ENCODE data around the gene DYNC1I1. TPM values are rescaled to one million over a fixed set of nuclear protein-coding genes. Genes with fewer than 3 reads are reported as not detected.

The DYNC1I1 gene
- total RNA-seq = 3.3 and 3.6 TPM in 2 replicates
- polyA plus RNA-seq = 1.8 and 2.0 TPM in 2 replicates
- polyA plus RNA-seq (2011; cell fraction: cytosol; rRNA removed) = 1.8 TPM in 2 replicates
- polyA plus RNA-seq (2011; cell fraction: nucleus; rRNA removed) = 2.5 and 2.7 TPM in 2 replicates
- 0.18 and 1.1 TPM in 2 replicates for polyA plus RNA-seq (2012)
- 2.5 and 4.2 TPM in 2 replicates for polyA minus RNA-seq
- polyA minus RNA-seq (2011; cell fraction: cytosol; rRNA and poly(A)+ RNA removed) = not detected
- polyA minus RNA-seq (2011; cell fraction: nucleus; rRNA and poly(A)+ RNA removed) = 6.8 and 7.3 TPM in 2 replicates
- Bru-seq, nascent RNA = percentile 46 among the genes with signal in this experiment
- percentile 27 among the genes with signal in this experiment for BruChase-seq, experiment 1, labeled RNA remaining after a 6-hour chase
- percentile 37 among the genes with signal in this experiment for BruChase-seq, experiment 2, labeled RNA remaining after a 2-hour chase
- long read RNA-seq, partial matches to known transcripts = 0 of 5 reads
- long read RNA-seq, other reads (novel, unspliced or antisense) = 4 of 5 reads

DNA sequence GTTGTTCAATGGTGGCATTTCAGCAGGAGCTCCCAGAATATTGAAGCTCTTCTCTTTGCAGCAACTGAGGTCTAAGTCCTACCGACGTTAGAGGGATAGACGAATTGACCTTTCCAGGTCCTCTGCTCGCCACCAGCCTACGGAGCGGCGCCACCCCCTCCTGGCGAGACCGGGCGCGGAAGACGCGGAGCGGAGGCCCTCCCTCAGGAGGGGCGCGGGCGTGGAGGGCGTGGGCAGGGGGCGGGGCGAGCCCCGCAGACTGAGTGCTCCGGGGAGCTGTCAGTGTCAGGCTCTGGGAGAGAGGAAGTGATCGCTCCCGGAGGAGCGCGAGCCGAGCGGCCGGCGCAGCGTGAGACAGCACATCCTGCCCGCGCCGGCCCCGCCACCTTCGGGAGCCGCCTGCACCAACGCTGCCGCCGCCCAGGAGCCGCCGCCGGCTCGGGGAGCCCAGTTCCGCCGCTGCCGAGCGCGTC is at the start of gene DYNC1I1:
Gene DYNC1I1 (plus strand): TSS at position 257 of the 473 bp plus-strand sequence. CDS start 32,176 bp downstream, outside the sequence.
- ChIA-PET CTCF (interaction anchor here (1.0 to 3.3 kb wide), 8 partner anchors 9 to 227 kb away, joined by 3 to 14 read pairs (median 5); no protein-coding TSS in a partner anchor), POLR2A (no interaction called here)
- dilution Hi-C loops (cut with MboI; ENCODE audit: extremely low pct_ligation_motif_present, low sequenced_read_pairs) (no loop called here), intact Hi-C loops (cut with micrococcal nuclease) (loop anchor here (2.0 kb wide), 1 partner anchor 26 kb away; no protein-coding TSS in a partner anchor)
- Histone ChIP-seq H3K4me1 (ENCODE audit: control insufficient read depth, extremely low read depth, insufficient read depth, low read length) (peaks cover 8% of the 10 kb centered on the region), H3K27ac (ENCODE audit: insufficient read depth, low read depth, low read length) (no peak within 1 kb of the TSS), H3K79me2 (ENCODE audit: control insufficient read depth, insufficient read depth, low read length) (no peaks in the 10 kb centered on the region), H3K27me3 (ENCODE audit: control insufficient read depth in 2 of 2, insufficient read depth in 2 of 2, low read length in 2 of 2) (peaks cover 0 to 2% of the 10 kb centered on the region in 2 experiments), H3K36me3 (ENCODE audit: control insufficient read depth in 2 of 2, extremely low read depth in 1 of 2, insufficient read depth in 2 of 2, low read length in 2 of 2) (no peaks in the 10 kb centered on the region), H3K9me3 (replicated peaks; ENCODE audit: control insufficient read depth, insufficient read depth, low read length) (no peaks in the 10 kb centered on the region), H3K9ac (replicated peaks; ENCODE audit: extremely low read depth, insufficient read depth, low read length) (peak within 1 kb of the TSS; percentile 33), H3K4me3 (replicated peaks in 1 of 3; ENCODE audit: insufficient read depth in 1 of 3, low read depth in 1 of 3, low read length in 3 of 3) (peak within 1 kb of the TSS; percentile 33 to 70 (median 44)), H3K4me2 (ENCODE audit: insufficient read depth, low read length) (peak within 1 kb of the TSS; percentile 84), H3K9me1 (replicated peaks; ENCODE audit: control insufficient read depth, extremely low read depth, insufficient read depth, low read length) (no peaks in the 10 kb centered on the region), H4K20me1 (replicated peaks; ENCODE audit: control insufficient read depth, extremely low read depth, insufficient read depth, low read length) (no peaks in the 10 kb centered on the region), H2AFZ (ENCODE audit: low read depth, low read length) (peak within 1 kb of the TSS; percentile 82)
- BruUV-seq (replicated peaks) = no TSS peak
- DNase-seq (ENCODE audit: low read depth, low spot score) = peak; percentile 61
- peak; percentile 42 for TF ChIP-seq POLR2AphosphoS5 (IDR thresholded peaks at IDR 0.05; ENCODE audit: insufficient read depth, low read depth, low read length)
- no peak for TF ChIP-seq EZH2 (IDR thresholded peaks at IDR 0.05; ENCODE audit: borderline replicate concordance, low read depth, low read length, severe bottlenecking)
- peak; percentile 18 for TF ChIP-seq FOS (IDR thresholded peaks at IDR 0.05; ENCODE audit: borderline replicate concordance, insufficient read depth, low read length)
- peak; percentile 75 for FAIRE-seq

DNA sequence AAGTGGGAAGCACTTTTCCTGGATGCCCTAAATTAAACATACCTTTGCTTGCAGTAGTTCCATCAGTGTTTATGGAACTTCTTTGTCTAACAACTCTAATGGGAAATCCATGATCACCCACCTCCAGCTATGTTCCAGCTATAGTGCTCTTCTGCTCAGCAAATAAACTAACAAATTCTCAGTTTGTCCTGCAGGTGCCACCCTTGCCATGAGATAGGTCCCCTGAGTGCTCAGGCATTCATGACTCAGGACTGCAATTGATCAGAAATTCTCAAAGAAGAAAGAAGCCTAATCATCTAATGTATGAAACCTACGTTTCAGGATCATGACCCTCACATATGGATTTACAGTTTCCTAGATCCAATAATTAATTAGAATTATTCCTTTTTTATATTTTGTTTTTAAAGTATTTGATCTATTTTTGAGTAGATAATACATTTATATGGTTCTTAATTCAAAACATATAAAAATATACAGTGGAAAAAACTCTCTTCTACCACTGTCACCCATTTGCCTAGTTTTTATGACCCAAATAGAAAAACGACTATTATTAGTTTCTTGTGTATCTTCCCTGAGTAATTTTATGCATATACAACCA is 48.7 kb upstream of the DYNC1I1 start:
- Histone ChIP-seq H4K20me1 (replicated peaks; ENCODE audit: control insufficient read depth, extremely low read depth, insufficient read depth, low read length) (no peaks in the 10 kb centered on the region), H3K4me3 (replicated peaks in 1 of 3; ENCODE audit: insufficient read depth in 1 of 3, low read depth in 1 of 3, low read length in 3 of 3) (no peak overlapping the region), H3K9ac (replicated peaks; ENCODE audit: extremely low read depth, insufficient read depth, low read length) (no peak overlapping the region), H2AFZ (ENCODE audit: low read depth, low read length) (no peak overlapping the region), H3K36me3 (ENCODE audit: control insufficient read depth in 2 of 2, extremely low read depth in 1 of 2, insufficient read depth in 2 of 2, low read length in 2 of 2) (no peaks in the 10 kb centered on the region), H3K4me1 (ENCODE audit: control insufficient read depth, extremely low read depth, insufficient read depth, low read length) (no peaks in the 10 kb centered on the region), H3K27me3 (ENCODE audit: control insufficient read depth in 2 of 2, insufficient read depth in 2 of 2, low read length in 2 of 2) (peaks cover 7 to 13% of the 10 kb centered on the region in 2 experiments), H3K9me1 (replicated peaks; ENCODE audit: control insufficient read depth, extremely low read depth, insufficient read depth, low read length) (no peaks in the 10 kb centered on the region), H3K4me2 (ENCODE audit: insufficient read depth, low read length) (no peak overlapping the region), H3K9me3 (replicated peaks; ENCODE audit: control insufficient read depth, insufficient read depth, low read length) (no peaks in the 10 kb centered on the region), H3K79me2 (ENCODE audit: control insufficient read depth, insufficient read depth, low read length) (no peaks in the 10 kb centered on the region), H3K27ac (ENCODE audit: insufficient read depth, low read depth, low read length) (no peak overlapping the region)
- dilution Hi-C loops (cut with MboI; ENCODE audit: extremely low pct_ligation_motif_present, low sequenced_read_pairs) (no loop called here), intact Hi-C loops (cut with micrococcal nuclease) (loop anchor here (1.0 to 2.0 kb wide), 5 partner anchors 71 to 1304 kb away; no protein-coding TSS in a partner anchor)
- BruUV-seq (replicated peaks) = no TSS peak
- DNase-seq (ENCODE audit: low read depth, low spot score) (peak; percentile 76), FAIRE-seq (peak; percentile 55)
- TF ChIP-seq, protein P1, sequence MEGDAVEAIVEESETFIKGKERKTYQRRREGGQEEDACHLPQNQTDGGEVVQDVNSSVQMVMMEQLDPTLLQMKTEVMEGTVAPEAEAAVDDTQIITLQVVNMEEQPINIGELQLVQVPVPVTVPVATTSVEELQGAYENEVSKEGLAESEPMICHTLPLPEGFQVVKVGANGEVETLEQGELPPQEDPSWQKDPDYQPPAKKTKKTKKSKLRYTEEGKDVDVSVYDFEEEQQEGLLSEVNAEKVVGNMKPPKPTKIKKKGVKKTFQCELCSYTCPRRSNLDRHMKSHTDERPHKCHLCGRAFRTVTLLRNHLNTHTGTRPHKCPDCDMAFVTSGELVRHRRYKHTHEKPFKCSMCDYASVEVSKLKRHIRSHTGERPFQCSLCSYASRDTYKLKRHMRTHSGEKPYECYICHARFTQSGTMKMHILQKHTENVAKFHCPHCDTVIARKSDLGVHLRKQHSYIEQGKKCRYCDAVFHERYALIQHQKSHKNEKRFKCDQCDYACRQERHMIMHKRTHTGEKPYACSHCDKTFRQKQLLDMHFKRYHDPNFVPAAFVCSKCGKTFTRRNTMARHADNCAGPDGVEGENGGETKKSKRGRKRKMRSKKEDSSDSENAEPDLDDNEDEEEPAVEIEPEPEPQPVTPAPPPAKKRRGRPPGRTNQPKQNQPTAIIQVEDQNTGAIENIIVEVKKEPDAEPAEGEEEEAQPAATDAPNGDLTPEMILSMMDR (IDR thresholded peaks at IDR 0.05; ENCODE audit: extremely low read depth in 1 of 2, insufficient read depth in 1 of 2, low read depth in 1 of 2, low read length in 2 of 2) = peak; percentile 31 to 32
- TF ChIP-seq FOS (IDR thresholded peaks at IDR 0.05; ENCODE audit: borderline replicate concordance, insufficient read depth, low read length) (peak; percentile 9), EZH2 (IDR thresholded peaks at IDR 0.05; ENCODE audit: borderline replicate concordance, low read depth, low read length, severe bottlenecking) (no peak), POLR2AphosphoS5 (IDR thresholded peaks at IDR 0.05; ENCODE audit: insufficient read depth, low read depth, low read length) (no peak)
- ChIA-PET CTCF (interaction anchor here (0.6 to 7.5 kb wide), 26 partner anchors 10 to 1340 kb away, joined by 3 to 274 read pairs (median 3); no protein-coding TSS in a partner anchor), POLR2A (no interaction called here)
